Testis (tissue), 2 donors: ENCODE data around the gene SUSD6.

ENCODE experiments used
- CTCF ChIP-seq, 3 experiments: fragments of 450-650 bp in 2 of 3; fragments of 200-600 bp in 1 of 3; sonication (generic) in 1 of 3; IDR thresholded peaks; one replicate each; pipeline ENCODE4 v1.5.1; 2016 to 2019; ENCODE audit warnings: antibody characterized with exemption in 3 of 3, mild to moderate bottlenecking in 2 of 3, moderate library complexity in 1 of 3
- POLR2A ChIP-seq: fragments of 450-650 bp; IDR thresholded peaks from one replicate; pipeline ENCODE4 v1.6.1; 2017; ENCODE audit warnings: antibody characterized with exemption, mild to moderate bottlenecking, moderate library complexity

GRCh38 chr14:69666112-69666511 is 54.7 kb downstream of the SUSD6 start:
- TF ChIP-seq POLR2A (no peak), CTCF (IDR thresholded peaks at IDR 0.05) (no peak)
